Measurements from ENCODE around the gene CCDC116. TPM values are rescaled to one million over a fixed set of nuclear protein-coding genes. Genes with fewer than 3 reads are reported as not detected.
"Not testable (repeated sequence)": the region's sequence is repeated elsewhere in the genome, so short reads cannot be mapped to it uniquely, and the experiment has no call there.

Gene CCDC116
- total RNA-seq, 4 donors from 2014 or later = 0.20 to 0.22 TPM; not detected in 2

DNA sequence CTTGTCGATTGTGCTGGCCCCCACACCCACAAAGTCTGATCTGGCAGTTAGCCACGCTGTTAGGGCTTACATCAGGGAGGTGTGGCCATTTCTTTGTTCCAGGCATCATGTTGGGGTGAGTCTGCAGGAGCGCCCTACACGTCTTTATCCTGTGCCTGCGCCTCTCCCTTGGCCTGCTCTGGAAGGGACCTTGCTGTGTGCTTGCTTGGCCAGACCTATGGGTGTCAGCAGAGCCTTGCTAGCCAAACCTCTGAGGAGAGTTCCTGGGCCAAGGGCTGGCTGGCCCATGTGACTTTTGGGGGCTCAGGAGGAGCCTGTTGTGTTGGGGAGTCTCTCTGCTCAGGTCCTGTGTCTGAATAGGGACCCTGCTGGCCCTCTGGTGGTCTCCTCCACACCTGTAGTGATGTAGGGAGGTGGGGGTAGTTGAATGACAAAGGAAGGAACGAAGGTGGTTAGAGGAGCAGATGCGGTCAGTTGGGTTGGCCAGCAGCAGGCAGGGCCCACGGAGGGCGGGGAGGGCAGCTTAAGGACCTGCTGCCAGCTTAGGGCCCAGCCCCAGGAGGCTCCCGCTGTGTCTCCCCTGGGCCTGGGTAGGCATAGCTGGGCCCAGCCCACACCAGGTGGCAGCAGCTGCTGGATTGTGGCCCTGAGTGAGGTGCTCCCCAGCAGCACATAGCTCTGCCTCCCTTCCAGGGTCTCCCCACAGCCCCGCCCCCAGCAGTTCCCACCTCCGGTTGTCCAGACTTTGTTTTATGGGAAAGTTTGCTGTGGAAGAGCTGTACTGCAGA, 41.2 kb downstream of the CCDC116 start:
- DNase-seq = no peak
- Histone ChIP-seq H3K4me1 (no peaks in the 10 kb centered on the region), H3K27me3 (no peaks in the 10 kb centered on the region), H3K4me3 (no peak overlapping the region), H3K36me3 (peaks cover 0 to 60% of the 10 kb centered on the region in 2 donors), H3K9me3 (no peaks in the 10 kb centered on the region), H3K27ac (no peak overlapping the region)
- TF ChIP-seq POLR2A (IDR thresholded peaks at IDR 0.05) = no peak
- TF ChIP-seq, protein P1, sequence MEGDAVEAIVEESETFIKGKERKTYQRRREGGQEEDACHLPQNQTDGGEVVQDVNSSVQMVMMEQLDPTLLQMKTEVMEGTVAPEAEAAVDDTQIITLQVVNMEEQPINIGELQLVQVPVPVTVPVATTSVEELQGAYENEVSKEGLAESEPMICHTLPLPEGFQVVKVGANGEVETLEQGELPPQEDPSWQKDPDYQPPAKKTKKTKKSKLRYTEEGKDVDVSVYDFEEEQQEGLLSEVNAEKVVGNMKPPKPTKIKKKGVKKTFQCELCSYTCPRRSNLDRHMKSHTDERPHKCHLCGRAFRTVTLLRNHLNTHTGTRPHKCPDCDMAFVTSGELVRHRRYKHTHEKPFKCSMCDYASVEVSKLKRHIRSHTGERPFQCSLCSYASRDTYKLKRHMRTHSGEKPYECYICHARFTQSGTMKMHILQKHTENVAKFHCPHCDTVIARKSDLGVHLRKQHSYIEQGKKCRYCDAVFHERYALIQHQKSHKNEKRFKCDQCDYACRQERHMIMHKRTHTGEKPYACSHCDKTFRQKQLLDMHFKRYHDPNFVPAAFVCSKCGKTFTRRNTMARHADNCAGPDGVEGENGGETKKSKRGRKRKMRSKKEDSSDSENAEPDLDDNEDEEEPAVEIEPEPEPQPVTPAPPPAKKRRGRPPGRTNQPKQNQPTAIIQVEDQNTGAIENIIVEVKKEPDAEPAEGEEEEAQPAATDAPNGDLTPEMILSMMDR (IDR thresholded peaks at IDR 0.05 in 4 of 5, conservative IDR thresholded peaks at IDR 0.05 in 1 of 5) = no peak
- in situ Hi-C loops (cut with MboI; ENCODE audit: low sequenced_read_pairs in 4 of 4) (no loop called here), intact Hi-C loops (cut with DNase I; ENCODE audit: low total_unique reads) (no loop called here)
- ATAC-seq = no peak

DNA sequence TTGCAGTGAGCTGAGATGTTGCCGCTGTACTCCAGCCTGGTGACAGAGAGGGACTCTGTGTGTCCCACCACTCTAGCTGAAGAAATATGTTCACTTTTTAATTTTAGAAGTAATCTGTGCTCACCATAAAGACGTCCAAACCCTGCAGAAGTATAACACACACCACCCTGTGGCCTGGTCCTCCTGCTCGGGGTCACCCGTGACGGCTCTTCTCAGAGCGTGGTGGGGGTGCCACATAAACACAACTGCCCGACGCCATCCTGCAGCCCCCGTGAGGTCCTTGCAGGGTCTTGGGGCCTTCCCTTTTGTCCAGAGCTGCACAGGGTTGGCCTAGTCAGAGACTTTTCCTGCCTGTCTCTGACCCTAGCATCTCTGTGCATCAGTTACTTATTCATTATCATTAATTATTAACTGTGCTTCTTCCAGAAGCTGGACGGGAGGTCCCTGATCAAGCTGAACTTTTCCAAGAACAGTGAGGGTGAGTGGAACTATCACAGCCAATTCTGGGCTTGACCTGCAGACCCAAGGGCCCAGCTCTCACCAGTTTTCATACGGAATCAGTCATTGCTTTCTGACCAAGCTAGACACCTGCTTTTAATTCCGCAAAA, 42.2 kb downstream of the CCDC116 start:
- DNase-seq = no peak
- in situ Hi-C loops (cut with MboI; ENCODE audit: low sequenced_read_pairs in 4 of 4) = no loop called here
- no peaks in the 10 kb centered on the region for H3K27me3 ChIP-seq
- intact Hi-C loops (cut with DNase I; ENCODE audit: low total_unique reads) = no loop called here
- no peaks in the 10 kb centered on the region for H3K9me3 ChIP-seq
- TF ChIP-seq, protein P1 (IDR thresholded peaks at IDR 0.05 in 4 of 5, conservative IDR thresholded peaks at IDR 0.05 in 1 of 5) = no peak
- no peak for TF ChIP-seq POLR2A (IDR thresholded peaks at IDR 0.05)
- no peak for ATAC-seq
- peaks cover 0 to 60% of the 10 kb centered on the region in 2 donors for H3K36me3 ChIP-seq
- no peaks in the 10 kb centered on the region for H3K4me1 ChIP-seq
- no peak overlapping the region for H3K4me3 ChIP-seq
- H3K27ac ChIP-seq = no peak overlapping the region

DNA sequence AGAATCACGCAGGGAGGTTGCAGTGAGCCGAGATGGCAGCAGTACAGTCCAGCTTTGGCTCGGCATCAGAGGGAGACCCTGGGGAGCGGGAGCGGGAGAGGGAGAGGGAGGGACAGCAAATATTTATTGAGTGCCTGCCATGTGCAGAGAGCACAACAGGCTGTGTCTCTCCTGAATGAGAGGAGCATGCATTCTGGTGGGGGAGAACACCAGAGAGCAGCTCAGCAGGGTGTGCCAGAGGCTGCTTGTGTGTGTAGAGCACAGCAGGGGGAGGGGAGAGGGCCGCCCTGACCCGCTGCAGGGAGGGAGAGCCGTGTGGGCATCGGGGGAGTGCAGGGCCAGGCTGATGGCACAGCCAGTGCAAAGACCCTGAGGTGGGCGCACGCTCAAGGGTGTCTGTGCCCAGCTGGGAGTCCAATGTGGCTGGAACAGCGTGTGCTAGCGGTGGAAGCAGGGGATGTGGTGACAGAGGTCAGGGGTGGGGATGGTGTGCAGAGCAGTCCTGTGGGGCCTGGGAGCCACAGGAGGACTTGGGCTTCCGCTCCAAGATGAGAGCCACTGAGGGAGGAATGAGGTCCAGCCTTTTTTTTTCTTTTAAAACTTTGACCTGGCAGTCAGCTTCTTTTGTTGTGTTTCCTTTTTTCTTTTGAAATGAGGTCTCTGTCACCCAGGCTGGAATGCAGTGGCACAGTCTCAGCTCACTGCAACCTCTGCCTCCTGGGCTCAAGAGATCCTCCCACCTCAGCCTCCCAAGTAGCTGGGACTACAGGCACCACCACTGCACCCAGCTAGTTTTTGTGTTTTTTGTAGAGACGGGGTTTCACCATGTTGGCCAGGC, 45.3 kb downstream of the CCDC116 start:
- ATAC-seq = no peak
- Histone ChIP-seq H3K27ac (no peak overlapping the region), H3K9me3 (no peaks in the 10 kb centered on the region), H3K27me3 (no peaks in the 10 kb centered on the region), H3K4me1 (no peaks in the 10 kb centered on the region), H3K36me3 (peaks cover 0 to 47% of the 10 kb centered on the region in 2 donors), H3K4me3 (no peak overlapping the region)
- in situ Hi-C loops (cut with MboI; ENCODE audit: low sequenced_read_pairs in 4 of 4) = no loop called here
- no peak for TF ChIP-seq POLR2A (IDR thresholded peaks at IDR 0.05)
- TF ChIP-seq, protein P1 (IDR thresholded peaks at IDR 0.05 in 4 of 5, conservative IDR thresholded peaks at IDR 0.05 in 1 of 5) = no peak
- DNase-seq = no peak
- intact Hi-C loops (cut with DNase I; ENCODE audit: low total_unique reads) = no loop called here

DNA sequence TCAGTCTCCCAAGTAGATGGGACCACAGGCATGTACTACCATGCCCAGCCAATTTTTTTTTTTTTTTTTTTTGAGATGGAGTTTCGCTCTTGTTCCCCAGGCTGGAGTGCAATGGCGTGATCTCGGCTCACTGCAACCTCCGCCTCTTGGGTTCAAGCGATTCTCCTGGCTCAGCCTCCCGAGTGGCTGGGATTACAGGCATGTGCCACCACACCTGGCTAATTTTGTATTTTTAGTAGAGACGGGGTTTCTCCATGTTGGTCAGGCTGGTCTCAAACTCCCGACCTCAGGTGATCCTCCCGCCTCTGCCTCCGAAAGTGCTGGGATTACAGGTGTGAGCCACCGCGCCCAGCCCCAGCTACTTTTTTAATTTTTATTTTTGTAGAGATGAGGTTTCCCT, 46.3 kb downstream of the CCDC116 start:
- DNase-seq; intact Hi-C loops (cut with DNase I; ENCODE audit: low total_unique reads); H3K4me3 ChIP-seq; H3K27ac ChIP-seq; ATAC-seq; in situ Hi-C loops (cut with MboI; ENCODE audit: low sequenced_read_pairs in 4 of 4); H3K27me3 ChIP-seq; H3K4me1 ChIP-seq; H3K9me3 ChIP-seq: not testable (repeated sequence)
- peaks cover 0 to 47% of the 10 kb centered on the region in 2 donors for H3K36me3 ChIP-seq

DNA sequence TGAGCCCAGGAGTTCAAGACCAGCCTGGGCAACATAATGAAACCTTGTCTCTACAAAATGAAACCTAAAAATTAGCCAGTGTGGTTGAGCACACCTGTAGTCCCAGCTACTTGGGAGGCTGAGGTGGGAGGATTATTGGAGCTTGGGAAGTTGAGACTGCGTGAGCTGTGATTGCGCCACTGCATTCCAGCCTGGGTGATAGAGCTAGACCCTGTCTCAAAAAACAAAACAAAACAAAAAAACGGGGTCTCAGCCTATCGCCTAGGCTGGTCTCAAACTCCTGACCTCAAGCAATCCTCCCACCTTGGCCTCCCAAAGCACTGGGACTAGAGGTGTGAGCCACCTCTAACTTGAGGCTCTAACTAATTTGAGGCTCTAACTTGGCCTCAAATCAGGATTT, 46.8 kb downstream of the CCDC116 start:
- Histone ChIP-seq H3K9me3 (no peaks in the 10 kb centered on the region), H3K4me1 (no peaks in the 10 kb centered on the region), H3K36me3 (peaks cover 0 to 42% of the 10 kb centered on the region in 2 donors), H3K27me3 (no peaks in the 10 kb centered on the region), H3K27ac (no peak overlapping the region), H3K4me3 (no peak overlapping the region)
- no peak for TF ChIP-seq POLR2A (IDR thresholded peaks at IDR 0.05)
- TF ChIP-seq, protein P1 (IDR thresholded peaks at IDR 0.05 in 4 of 5, conservative IDR thresholded peaks at IDR 0.05 in 1 of 5) = no peak
- DNase-seq (no peak), ATAC-seq (no peak)
- in situ Hi-C loops (cut with MboI; ENCODE audit: low sequenced_read_pairs in 4 of 4) = no loop called here
- intact Hi-C loops (cut with DNase I; ENCODE audit: low total_unique reads) = no loop called here

Measured in gastrocnemius medialis (tissue), 4 donors.